ENCODE data around the gene C12orf75. TPM values are rescaled to one million over a fixed set of nuclear protein-coding genes. Genes with fewer than 3 reads are reported as not detected.

The C12orf75 gene
- total RNA-seq, 1 donor from 2014 or later = 163 TPM

DNA sequence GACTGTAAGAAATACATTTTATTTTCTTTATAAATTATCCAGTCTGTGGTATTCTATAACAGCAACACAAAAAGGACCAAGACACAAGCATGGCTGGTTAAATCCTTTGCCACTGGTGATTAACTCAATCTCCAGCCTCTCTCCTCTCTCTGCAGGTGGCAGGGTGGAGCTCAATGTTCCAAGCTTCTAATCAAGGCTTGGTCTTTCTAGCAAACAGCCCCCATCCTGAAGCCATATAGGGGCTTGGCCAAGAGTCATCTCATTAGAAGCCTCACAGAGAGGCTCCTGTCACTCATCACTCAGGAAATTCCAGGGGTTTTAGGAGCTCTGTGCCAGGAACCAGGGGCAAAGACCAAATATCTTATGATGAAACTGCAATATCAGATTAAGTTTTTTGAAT lies 12.0 kb downstream of the C12orf75 start:
- no peak overlapping the region for H3K27ac Mint-ChIP-seq (ENCODE audit: unreplicated experiment)
- no peaks in the 10 kb centered on the region for H3K27me3 Mint-ChIP-seq (ENCODE audit: low read depth, unreplicated experiment)
- H2AFZ ChIP-seq (ENCODE audit: low read depth, low read length) = no peak overlapping the region
- TF ChIP-seq EZH2 (IDR thresholded peaks at IDR 0.05; ENCODE audit: insufficient read depth, low read length) = no peak
- TF ChIP-seq, protein P1, sequence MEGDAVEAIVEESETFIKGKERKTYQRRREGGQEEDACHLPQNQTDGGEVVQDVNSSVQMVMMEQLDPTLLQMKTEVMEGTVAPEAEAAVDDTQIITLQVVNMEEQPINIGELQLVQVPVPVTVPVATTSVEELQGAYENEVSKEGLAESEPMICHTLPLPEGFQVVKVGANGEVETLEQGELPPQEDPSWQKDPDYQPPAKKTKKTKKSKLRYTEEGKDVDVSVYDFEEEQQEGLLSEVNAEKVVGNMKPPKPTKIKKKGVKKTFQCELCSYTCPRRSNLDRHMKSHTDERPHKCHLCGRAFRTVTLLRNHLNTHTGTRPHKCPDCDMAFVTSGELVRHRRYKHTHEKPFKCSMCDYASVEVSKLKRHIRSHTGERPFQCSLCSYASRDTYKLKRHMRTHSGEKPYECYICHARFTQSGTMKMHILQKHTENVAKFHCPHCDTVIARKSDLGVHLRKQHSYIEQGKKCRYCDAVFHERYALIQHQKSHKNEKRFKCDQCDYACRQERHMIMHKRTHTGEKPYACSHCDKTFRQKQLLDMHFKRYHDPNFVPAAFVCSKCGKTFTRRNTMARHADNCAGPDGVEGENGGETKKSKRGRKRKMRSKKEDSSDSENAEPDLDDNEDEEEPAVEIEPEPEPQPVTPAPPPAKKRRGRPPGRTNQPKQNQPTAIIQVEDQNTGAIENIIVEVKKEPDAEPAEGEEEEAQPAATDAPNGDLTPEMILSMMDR (IDR thresholded peaks at IDR 0.05; ENCODE audit: insufficient read depth, low read depth, low read length) = no peak
- FAIRE-seq (no peak), DNase-seq (ENCODE audit: low read depth) (no peak)
- H3K9ac ChIP-seq (ENCODE audit: low read length) = no peak overlapping the region
- peaks cover 6% of the 10 kb centered on the region for H3K9me3 Mint-ChIP-seq (ENCODE audit: unreplicated experiment)
- H3K79me2 ChIP-seq (ENCODE audit: insufficient read depth, low read length) = peaks cover 97% of the 10 kb centered on the region
- H3K4me3 ChIP-seq (ENCODE audit: insufficient read depth, low read depth, low read length) = no peak overlapping the region
- peaks cover 4% of the 10 kb centered on the region for H3K9me3 ChIP-seq (ENCODE audit: insufficient read depth, low read depth, low read length)
- H3K36me3 ChIP-seq (ENCODE audit: insufficient read depth, low read length) = no peaks in the 10 kb centered on the region
- no peak overlapping the region for H3K27ac ChIP-seq (ENCODE audit: low read depth, low read length)
- H3K27me3 ChIP-seq (ENCODE audit: insufficient read depth, low read length) = no peaks in the 10 kb centered on the region
- no peaks in the 10 kb centered on the region for H3K4me1 ChIP-seq (ENCODE audit: insufficient read depth, low read length)
- H3K4me1 Mint-ChIP-seq (ENCODE audit: low read depth, unreplicated experiment) = peaks cover 8% of the 10 kb centered on the region
- H4K20me1 ChIP-seq (ENCODE audit: insufficient read depth, low read length) = peaks cover 53% of the 10 kb centered on the region
- no peak overlapping the region for H3K4me2 ChIP-seq (ENCODE audit: low read length)
- peaks cover 21% of the 10 kb centered on the region for H3K36me3 Mint-ChIP-seq (ENCODE audit: low read depth, unreplicated experiment)
- peak overlapping the region; percentile 15 for H3K4me3 Mint-ChIP-seq (ENCODE audit: unreplicated experiment)

DNA sequence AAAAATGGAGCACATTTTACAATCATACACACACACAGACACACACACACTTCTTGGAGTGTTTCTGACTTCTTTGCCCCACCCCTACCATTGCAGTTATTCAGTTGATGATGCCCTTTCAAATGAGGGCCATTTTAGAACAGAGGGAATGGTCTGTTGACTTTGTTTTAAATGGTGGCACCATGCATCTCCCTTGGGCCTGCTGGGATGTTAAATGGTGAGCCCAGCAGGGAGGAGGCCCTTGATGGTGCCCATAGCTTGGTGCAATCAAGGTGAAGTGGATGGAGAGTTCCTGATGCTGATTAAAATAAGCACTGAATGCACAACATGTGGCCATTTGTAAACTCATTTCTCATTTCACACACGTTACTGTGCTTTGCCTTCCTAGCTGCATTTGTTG lies 13.3 kb downstream of the C12orf75 start:
- Mint-ChIP-seq H3K36me3 (ENCODE audit: low read depth, unreplicated experiment) (peaks cover 21% of the 10 kb centered on the region), H3K27me3 (ENCODE audit: low read depth, unreplicated experiment) (no peaks in the 10 kb centered on the region), H3K4me1 (ENCODE audit: low read depth, unreplicated experiment) (peaks cover 14% of the 10 kb centered on the region), H3K4me3 (ENCODE audit: unreplicated experiment) (no peak overlapping the region), H3K9me3 (ENCODE audit: unreplicated experiment) (peaks cover 6% of the 10 kb centered on the region), H3K27ac (ENCODE audit: unreplicated experiment) (no peak overlapping the region)
- no peak for FAIRE-seq
- peaks cover 4% of the 10 kb centered on the region for H3K9me3 ChIP-seq (ENCODE audit: insufficient read depth, low read depth, low read length)
- H3K27ac ChIP-seq (ENCODE audit: low read depth, low read length) = no peak overlapping the region
- no peak overlapping the region for H3K4me3 ChIP-seq (ENCODE audit: insufficient read depth, low read depth, low read length)
- no peak overlapping the region for H3K9ac ChIP-seq (ENCODE audit: low read length)
- H3K4me2 ChIP-seq (ENCODE audit: low read length) = no peak overlapping the region
- no peaks in the 10 kb centered on the region for H3K27me3 ChIP-seq (ENCODE audit: insufficient read depth, low read length)
- H4K20me1 ChIP-seq (ENCODE audit: insufficient read depth, low read length) = peaks cover 56% of the 10 kb centered on the region
- H2AFZ ChIP-seq (ENCODE audit: low read depth, low read length) = no peak overlapping the region
- TF ChIP-seq, protein P1 (IDR thresholded peaks at IDR 0.05; ENCODE audit: insufficient read depth, low read depth, low read length) = no peak
- no peak for TF ChIP-seq EZH2 (IDR thresholded peaks at IDR 0.05; ENCODE audit: insufficient read depth, low read length)
- H3K4me1 ChIP-seq (ENCODE audit: insufficient read depth, low read length) = no peaks in the 10 kb centered on the region
- peaks cover 96% of the 10 kb centered on the region for H3K79me2 ChIP-seq (ENCODE audit: insufficient read depth, low read length)
- no peak for DNase-seq (ENCODE audit: low read depth)
- no peaks in the 10 kb centered on the region for H3K36me3 ChIP-seq (ENCODE audit: insufficient read depth, low read length)

DNA sequence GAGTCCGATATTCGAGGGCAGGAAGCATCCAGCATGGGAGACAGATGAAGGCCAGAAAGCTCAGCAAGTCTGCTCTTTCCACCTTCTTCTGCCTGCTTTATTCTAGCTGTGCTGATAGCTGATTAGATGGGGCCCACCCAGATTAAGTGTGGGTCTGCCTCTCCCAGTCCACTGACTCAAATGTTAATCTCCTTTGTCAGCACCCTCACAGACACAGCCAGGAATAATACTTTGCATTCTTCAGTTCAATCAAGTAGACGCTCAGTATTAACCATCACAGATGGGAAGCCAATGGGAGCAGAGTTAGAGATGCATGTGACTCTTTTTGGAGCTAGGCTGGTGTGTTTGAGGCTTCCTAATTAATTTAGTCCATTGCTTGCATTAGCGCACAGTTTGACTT lies 17.0 kb downstream of the C12orf75 start:
- no peak overlapping the region for H3K27ac Mint-ChIP-seq (ENCODE audit: unreplicated experiment)
- FAIRE-seq = no peak
- TF ChIP-seq, protein P1 (IDR thresholded peaks at IDR 0.05; ENCODE audit: insufficient read depth, low read depth, low read length) = no peak
- TF ChIP-seq EZH2 (IDR thresholded peaks at IDR 0.05; ENCODE audit: insufficient read depth, low read length) = no peak

More for the DNA sequence above, 17.0 kb downstream of the C12orf75 start:
- Mint-ChIP-seq H3K27me3 (ENCODE audit: low read depth, unreplicated experiment) (no peaks in the 10 kb centered on the region), H3K36me3 (ENCODE audit: low read depth, unreplicated experiment) (peaks cover 8% of the 10 kb centered on the region), H3K4me1 (ENCODE audit: low read depth, unreplicated experiment) (peaks cover 22% of the 10 kb centered on the region), H3K9me3 (ENCODE audit: unreplicated experiment) (no peaks in the 10 kb centered on the region), H3K4me3 (ENCODE audit: unreplicated experiment) (no peak overlapping the region)
- H3K36me3 ChIP-seq (ENCODE audit: insufficient read depth, low read length) = no peaks in the 10 kb centered on the region
- H3K9ac ChIP-seq (ENCODE audit: low read length) = no peak overlapping the region
- H3K4me3 ChIP-seq (ENCODE audit: insufficient read depth, low read depth, low read length) = no peak overlapping the region
- no peak overlapping the region for H2AFZ ChIP-seq (ENCODE audit: low read depth, low read length)
- H3K79me2 ChIP-seq (ENCODE audit: insufficient read depth, low read length) = peaks cover 94% of the 10 kb centered on the region
- no peaks in the 10 kb centered on the region for H3K9me3 ChIP-seq (ENCODE audit: insufficient read depth, low read depth, low read length)
- no peak overlapping the region for H3K27ac ChIP-seq (ENCODE audit: low read depth, low read length)
- H3K27me3 ChIP-seq (ENCODE audit: insufficient read depth, low read length) = no peaks in the 10 kb centered on the region
- H3K4me2 ChIP-seq (ENCODE audit: low read length) = no peak overlapping the region
- no peak for DNase-seq (ENCODE audit: low read depth)
- peaks cover 60% of the 10 kb centered on the region for H4K20me1 ChIP-seq (ENCODE audit: insufficient read depth, low read length)
- no peaks in the 10 kb centered on the region for H3K4me1 ChIP-seq (ENCODE audit: insufficient read depth, low read length)

Data from astrocyte (in vitro differentiated cells and primary cell).